ENCODE results near the gene CANX. TPM values are rescaled to one million over a fixed set of nuclear protein-coding genes. Genes with fewer than 3 reads are reported as not detected.

Gene CANX
- total and polyA plus RNA-seq, 8 donors: 344 to 872 (median 422) TPM

- ATAC-seq: no peak
- H3K27ac ChIP-seq: peak overlapping the region in 1 of 2 donors; percentile 33
- TF ChIP-seq CTCF (IDR thresholded peaks at IDR 0.05): no peak
- DNase-seq: no peak
- H3K4me3 ChIP-seq: no peak overlapping the region
- H3K9me3 ChIP-seq: no peaks in the 10 kb centered on the region
- no peaks in the 10 kb centered on the region for H3K27me3 ChIP-seq
- intact Hi-C loops (cut with DNase I): no loop called here
- peaks cover 0 to 15% of the 10 kb centered on the region in 2 donors for H3K4me1 ChIP-seq
- H3K36me3 ChIP-seq: peaks cover 7 to 100% of the 10 kb centered on the region in 2 donors
Observed at GRCh38 chr5:179724163-179724562, 25.4 kb downstream of the CANX start.

DNA sequence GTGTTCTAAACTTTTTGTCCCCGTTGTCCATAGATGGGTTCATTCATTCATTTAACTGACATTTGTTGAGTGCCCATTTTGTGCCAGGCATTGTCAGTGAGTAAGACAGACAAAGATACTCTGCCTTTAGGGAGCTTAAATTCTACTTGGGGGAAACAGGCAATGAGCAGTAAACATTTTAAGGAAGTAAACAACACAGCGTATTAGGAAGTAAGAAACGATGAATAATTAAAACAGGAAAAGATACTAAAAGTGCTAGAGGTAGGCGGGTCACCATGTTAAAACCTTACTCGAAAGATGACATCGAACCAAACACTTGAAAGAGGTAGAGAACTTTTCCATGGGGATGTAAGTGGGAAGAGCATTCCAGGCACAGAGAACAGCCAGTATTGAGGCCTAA, 28.3 kb downstream of the CANX start:
- peaks cover 0 to 87% of the 10 kb centered on the region in 2 donors for H3K36me3 ChIP-seq
- no peak for TF ChIP-seq CTCF (IDR thresholded peaks at IDR 0.05)
- no peak overlapping the region for H3K4me3 ChIP-seq
- H3K27ac ChIP-seq: peak overlapping the region in 1 of 2 donors; percentile 79
- no peaks in the 10 kb centered on the region for H3K9me3 ChIP-seq
- no peaks in the 10 kb centered on the region for H3K27me3 ChIP-seq
- ATAC-seq (no peak), DNase-seq (no peak)
- intact Hi-C loops (cut with DNase I): no loop called here
- H3K4me1 ChIP-seq: peaks cover 0 to 43% of the 10 kb centered on the region in 2 donors

DNA sequence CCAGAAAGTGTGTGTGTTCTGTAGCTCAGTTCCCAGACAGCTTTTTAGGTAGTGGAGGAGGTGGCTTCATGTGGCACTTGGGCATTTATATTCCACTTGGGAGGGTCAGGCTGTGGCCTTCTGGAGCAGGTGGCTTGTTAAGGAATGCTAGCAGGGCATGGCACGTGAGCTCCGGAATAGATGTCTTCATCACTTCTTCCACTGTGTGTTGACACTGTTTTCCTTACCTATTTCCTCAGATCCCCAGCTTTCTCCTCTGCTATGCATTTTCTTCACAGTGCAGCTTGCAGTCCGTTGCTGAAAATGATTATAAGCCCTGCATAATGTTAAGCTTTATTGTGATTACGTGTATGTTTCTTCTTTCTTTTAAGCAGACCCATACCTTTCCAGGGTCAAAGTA, 30.5 kb downstream of the CANX start:
- no peaks in the 10 kb centered on the region for H3K9me3 ChIP-seq
- intact Hi-C loops (cut with DNase I): no loop called here
- peaks cover 0 to 66% of the 10 kb centered on the region in 2 donors for H3K36me3 ChIP-seq
- H3K4me1 ChIP-seq: peaks cover 7 to 53% of the 10 kb centered on the region in 2 donors
- peak overlapping the region in 1 of 2 donors; percentile 11 for H3K27ac ChIP-seq
- TF ChIP-seq CTCF (IDR thresholded peaks at IDR 0.05): no peak
- H3K4me3 ChIP-seq: no peak overlapping the region
- no peak for ATAC-seq
- no peaks in the 10 kb centered on the region for H3K27me3 ChIP-seq
- DNase-seq: no peak

- Histone ChIP-seq H3K4me1 (peaks cover 10 to 58% of the 10 kb centered on the region in 2 donors), H3K9me3 (no peaks in the 10 kb centered on the region), H3K4me3 (no peak overlapping the region), H3K27me3 (no peaks in the 10 kb centered on the region), H3K36me3 (peaks cover 0 to 61% of the 10 kb centered on the region in 2 donors), H3K27ac (peak overlapping the region in 1 of 2 donors; percentile 96)
- intact Hi-C loops (cut with DNase I): no loop called here
- DNase-seq (no peak), ATAC-seq (no peak)
- no peak for TF ChIP-seq CTCF (IDR thresholded peaks at IDR 0.05)
Observed at GRCh38 chr5:179729727-179730126, 31.0 kb downstream of the CANX start.

DNA sequence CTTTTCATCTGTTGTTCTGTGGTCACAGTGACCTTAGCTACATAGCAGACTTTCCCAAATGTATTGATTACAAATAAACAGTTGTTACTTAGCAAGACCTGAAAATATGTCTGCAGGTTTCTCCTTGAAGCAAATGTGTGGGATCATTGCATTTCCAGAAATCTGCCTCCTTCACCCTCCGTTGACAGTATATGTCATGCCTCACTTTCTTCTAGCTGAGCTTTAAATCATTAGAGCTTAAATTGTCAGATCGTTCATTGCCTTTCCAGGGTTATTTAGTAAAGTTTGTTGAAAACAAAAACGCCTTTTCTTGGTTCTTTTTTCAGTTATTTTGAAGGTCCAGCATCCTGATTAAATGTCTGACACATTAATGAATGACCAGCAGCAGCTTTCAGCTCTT, 31.6 kb downstream of the CANX start:
- no peak for ATAC-seq
- TF ChIP-seq CTCF (IDR thresholded peaks at IDR 0.05): no peak
- H3K4me3 ChIP-seq: no peak overlapping the region
- H3K27ac ChIP-seq: peak overlapping the region in 1 of 2 donors; percentile 96
- no peaks in the 10 kb centered on the region for H3K27me3 ChIP-seq
- H3K36me3 ChIP-seq: peaks cover 0 to 55% of the 10 kb centered on the region in 2 donors
- H3K4me1 ChIP-seq: peaks cover 10 to 64% of the 10 kb centered on the region in 2 donors
- no peak for DNase-seq
- no peaks in the 10 kb centered on the region for H3K9me3 ChIP-seq
- intact Hi-C loops (cut with DNase I): no loop called here

All from left lung (tissue), 10 donors.